OCI-LY3 (cell line): ENCODE data around the gene AHCYL1.

ENCODE experiments used
- H2AFZ ChIP-seq: fragments of 200-600, 300-600 bp; shearing (Covaris generic); 2 replicates; pipeline ENCODE4 v1.6.0; 2014; ENCODE audit warnings: antibody characterized with exemption, low read depth, low read length
- H3K27ac ChIP-seq: fragments of 200-600, 300-600 bp; sonication (generic); 2 replicates; pipeline ENCODE4 v1.5.1; 2014; ENCODE audit warnings: mild to moderate bottlenecking, low read length, moderate library complexity, mixed read lengths
- H3K27me3 ChIP-seq: fragments of 200-600, 300-600 bp; sonication (generic); 2 replicates; pipeline ENCODE4 v1.6.1; 2014; ENCODE audit warnings: low read depth, low read length, mixed read lengths
- H3K36me3 ChIP-seq: fragments of 200-600, 300-600 bp; sonication (generic); replicated peaks from 2 replicates; pipeline ENCODE3; 2014; ENCODE audit warnings: low read depth, low read length, mixed read lengths
- H3K4me1 ChIP-seq: fragments of 300-600, 200-600 bp; sonication (generic); 2 replicates; pipeline ENCODE4 v1.6.1; 2014; ENCODE audit warnings: low read length, mixed read lengths
- H3K4me2 ChIP-seq: fragments of 200-600, 300-600 bp; sonication (generic); 2 replicates; pipeline ENCODE4 v1.6.1; 2014; ENCODE audit warnings: low read length, mixed read lengths
- H3K4me3 ChIP-seq: fragments of 300-600, 200-600 bp; sonication (generic); 2 replicates; pipeline ENCODE4 v1.5.1; 2014; ENCODE audit warnings: antibody characterized with exemption, mild to moderate bottlenecking, low read length, moderate library complexity
- H3K79me2 ChIP-seq: fragments of 300-600, 200-600 bp; shearing (Covaris generic); 2 replicates; pipeline ENCODE4 v1.6.1; 2014; ENCODE audit warnings: mild to moderate bottlenecking, low read length, mixed read lengths
- H3K9ac ChIP-seq: fragments of 300-600, 200-600 bp; shearing (Covaris generic); 2 replicates; pipeline ENCODE4 v1.6.0; 2014; ENCODE audit warnings: mild to moderate bottlenecking, low read length, moderate library complexity
- H3K9me3 ChIP-seq: fragments of 200-600, 300-600 bp; shearing (Covaris generic); 2 replicates; pipeline ENCODE4 v1.6.1; 2014; ENCODE audit warnings: low read length, mixed read lengths; ENCODE audit not compliant: insufficient read depth
- H4K20me1 ChIP-seq: fragments of 200-600, 300-600 bp; sonication (generic); 2 replicates; pipeline ENCODE4 v1.6.1; 2016; ENCODE audit warnings: low read length, mixed read lengths; ENCODE audit not compliant: insufficient read depth
- EZH2phosphoT487 ChIP-seq: fragments of 200-600 bp; shearing (Covaris generic); IDR thresholded peaks from 2 replicates; pipeline ENCODE4 v1.6.1; 2018; ENCODE audit warnings: antibody characterized with exemption, mixed run types, low read depth
- TF ChIP-seq, protein P1 (sequence below): fragments of 200-600, 300-600 bp; sonication (generic); IDR thresholded peaks from 2 replicates; pipeline ENCODE4 v1.5.1; 2014; ENCODE audit warnings: antibody characterized with exemption, low read length, low read depth

The AHCYL1 gene

GRCh38 chr1:109975718-109976117 lies 8.8 kb upstream of the AHCYL1 start:
- H3K4me1 ChIP-seq = no peaks in the 10 kb centered on the region
- H3K4me2 ChIP-seq = no peak overlapping the region
- TF ChIP-seq, protein P1, sequence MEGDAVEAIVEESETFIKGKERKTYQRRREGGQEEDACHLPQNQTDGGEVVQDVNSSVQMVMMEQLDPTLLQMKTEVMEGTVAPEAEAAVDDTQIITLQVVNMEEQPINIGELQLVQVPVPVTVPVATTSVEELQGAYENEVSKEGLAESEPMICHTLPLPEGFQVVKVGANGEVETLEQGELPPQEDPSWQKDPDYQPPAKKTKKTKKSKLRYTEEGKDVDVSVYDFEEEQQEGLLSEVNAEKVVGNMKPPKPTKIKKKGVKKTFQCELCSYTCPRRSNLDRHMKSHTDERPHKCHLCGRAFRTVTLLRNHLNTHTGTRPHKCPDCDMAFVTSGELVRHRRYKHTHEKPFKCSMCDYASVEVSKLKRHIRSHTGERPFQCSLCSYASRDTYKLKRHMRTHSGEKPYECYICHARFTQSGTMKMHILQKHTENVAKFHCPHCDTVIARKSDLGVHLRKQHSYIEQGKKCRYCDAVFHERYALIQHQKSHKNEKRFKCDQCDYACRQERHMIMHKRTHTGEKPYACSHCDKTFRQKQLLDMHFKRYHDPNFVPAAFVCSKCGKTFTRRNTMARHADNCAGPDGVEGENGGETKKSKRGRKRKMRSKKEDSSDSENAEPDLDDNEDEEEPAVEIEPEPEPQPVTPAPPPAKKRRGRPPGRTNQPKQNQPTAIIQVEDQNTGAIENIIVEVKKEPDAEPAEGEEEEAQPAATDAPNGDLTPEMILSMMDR = no peak
- TF ChIP-seq EZH2phosphoT487 = no peak

GRCh38 chr1:109976762-109977161 lies 7.8 kb upstream of the AHCYL1 start:
- no peaks in the 10 kb centered on the region for H3K4me1 ChIP-seq
- no peaks in the 10 kb centered on the region for H3K9me3 ChIP-seq
- H3K4me2 ChIP-seq = no peak overlapping the region
- no peak overlapping the region for H2AFZ ChIP-seq
- H3K36me3 ChIP-seq = no peaks in the 10 kb centered on the region
- no peak overlapping the region for H3K27ac ChIP-seq
- no peaks in the 10 kb centered on the region for H4K20me1 ChIP-seq
- no peaks in the 10 kb centered on the region for H3K79me2 ChIP-seq
- H3K4me3 ChIP-seq = no peak overlapping the region
- TF ChIP-seq EZH2phosphoT487 = no peak
- TF ChIP-seq, protein P1 = no peak
- no peak overlapping the region for H3K9ac ChIP-seq
- H3K27me3 ChIP-seq = peaks cover 6% of the 10 kb centered on the region; the same call in 1 of the 2 replicates

More at GRCh38 chr1:109975718-109976117, 8.8 kb upstream of the AHCYL1 start:
- Histone ChIP-seq H3K27ac (no peak overlapping the region), H3K27me3 (peaks cover 6% of the 10 kb centered on the region; the same call in 1 of the 2 replicates), H3K36me3 (no peaks in the 10 kb centered on the region), H2AFZ (no peak overlapping the region), H4K20me1 (no peaks in the 10 kb centered on the region), H3K79me2 (no peaks in the 10 kb centered on the region), H3K9me3 (no peaks in the 10 kb centered on the region), H3K9ac (no peak overlapping the region), H3K4me3 (no peak overlapping the region)

DNA sequence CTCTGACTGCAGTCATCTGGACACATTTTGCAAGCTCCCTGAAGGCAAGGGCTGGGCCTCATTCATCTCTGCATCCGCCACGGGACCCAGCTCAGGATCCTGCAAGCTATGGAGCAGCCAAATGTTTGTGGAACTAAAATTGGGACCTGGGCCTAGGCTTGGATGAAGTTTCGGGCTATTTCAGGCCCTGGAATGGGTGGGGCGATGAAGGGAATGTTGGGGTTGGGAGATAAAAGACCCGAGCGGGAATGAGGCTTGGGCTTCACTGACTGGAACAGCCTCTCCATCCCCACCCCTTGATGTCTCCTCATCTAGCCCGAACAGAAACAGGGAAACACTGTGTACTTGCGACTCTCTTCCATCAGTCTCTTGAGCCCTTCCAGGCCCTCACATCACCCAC lies 7.3 kb upstream of the AHCYL1 start:
- Histone ChIP-seq H3K27me3 (peaks cover 6% of the 10 kb centered on the region; the same call in 1 of the 2 replicates), H3K4me3 (no peak overlapping the region), H4K20me1 (no peaks in the 10 kb centered on the region), H3K4me1 (no peaks in the 10 kb centered on the region), H3K9me3 (no peaks in the 10 kb centered on the region), H3K27ac (no peak overlapping the region), H3K4me2 (no peak overlapping the region), H3K36me3 (no peaks in the 10 kb centered on the region), H3K9ac (no peak overlapping the region), H2AFZ (no peak overlapping the region), H3K79me2 (no peaks in the 10 kb centered on the region)
- TF ChIP-seq, protein P1 = no peak
- TF ChIP-seq EZH2phosphoT487 = no peak

DNA sequence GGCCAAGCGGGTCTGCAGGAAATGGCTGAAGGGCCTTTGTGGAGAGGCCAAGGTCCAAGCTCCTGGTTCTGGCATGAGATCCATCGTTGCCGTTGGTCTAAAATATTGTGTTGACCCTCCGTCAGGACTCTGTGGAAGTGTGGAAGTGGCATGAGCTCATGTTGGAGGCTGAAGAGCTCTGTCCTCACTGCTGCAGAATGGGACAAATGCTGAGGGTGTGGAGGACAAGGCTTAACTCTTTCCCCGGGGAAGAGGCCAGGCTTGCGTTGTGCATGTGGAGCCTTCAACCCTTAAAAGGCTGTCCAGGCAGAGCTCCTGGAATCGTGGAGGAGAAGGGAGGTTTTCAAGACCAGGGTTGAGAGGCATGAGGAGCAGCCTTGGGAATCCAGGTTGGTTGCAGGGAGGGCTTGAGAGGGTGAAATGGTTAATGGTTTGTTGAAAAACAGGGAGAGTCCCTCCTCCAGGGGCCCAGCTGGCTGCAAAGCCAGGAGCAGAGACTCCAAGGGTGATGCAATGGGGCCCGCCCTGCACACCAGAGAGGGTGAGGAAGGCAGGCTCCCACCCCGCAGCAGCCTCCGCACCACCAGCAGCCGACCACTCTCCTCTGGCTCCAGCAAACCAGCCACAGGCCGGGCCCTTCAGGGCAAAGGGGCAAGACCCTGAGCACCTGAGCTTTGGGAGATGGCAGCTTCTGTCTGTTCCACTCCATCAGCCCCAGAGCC lies 6.7 kb upstream of the AHCYL1 start:
- H3K4me1 ChIP-seq = no peaks in the 10 kb centered on the region
- no peaks in the 10 kb centered on the region for H3K36me3 ChIP-seq
- no peak overlapping the region for H3K9ac ChIP-seq
- TF ChIP-seq EZH2phosphoT487 = no peak
- TF ChIP-seq, protein P1 = no peak
- H3K4me2 ChIP-seq = no peak overlapping the region
- H4K20me1 ChIP-seq = no peaks in the 10 kb centered on the region
- H3K4me3 ChIP-seq = no peak overlapping the region
- peaks cover 6% of the 10 kb centered on the region; the same call in 1 of the 2 replicates for H3K27me3 ChIP-seq
- no peaks in the 10 kb centered on the region for H3K9me3 ChIP-seq
- no peak overlapping the region for H3K27ac ChIP-seq
- H2AFZ ChIP-seq = no peak overlapping the region
- no peaks in the 10 kb centered on the region for H3K79me2 ChIP-seq
